HG03575 (cell line): ENCODE data around the gene ELK4.
"Not testable (repeated sequence)": the region's sequence is repeated elsewhere in the genome, so short reads cannot be mapped to it uniquely, and the experiment has no call there.

Experiments
- ATAC-seq: cut with Tn5 transposase; IDR thresholded peaks from one replicate; pipeline ENCODE4 v1.9.1; 2021; ENCODE audit not compliant: unreplicated experiment, insufficient number of reproducible peaks, low FRiP score; ENCODE audit errors: extremely low read depth

ELK4 gene

DNA sequence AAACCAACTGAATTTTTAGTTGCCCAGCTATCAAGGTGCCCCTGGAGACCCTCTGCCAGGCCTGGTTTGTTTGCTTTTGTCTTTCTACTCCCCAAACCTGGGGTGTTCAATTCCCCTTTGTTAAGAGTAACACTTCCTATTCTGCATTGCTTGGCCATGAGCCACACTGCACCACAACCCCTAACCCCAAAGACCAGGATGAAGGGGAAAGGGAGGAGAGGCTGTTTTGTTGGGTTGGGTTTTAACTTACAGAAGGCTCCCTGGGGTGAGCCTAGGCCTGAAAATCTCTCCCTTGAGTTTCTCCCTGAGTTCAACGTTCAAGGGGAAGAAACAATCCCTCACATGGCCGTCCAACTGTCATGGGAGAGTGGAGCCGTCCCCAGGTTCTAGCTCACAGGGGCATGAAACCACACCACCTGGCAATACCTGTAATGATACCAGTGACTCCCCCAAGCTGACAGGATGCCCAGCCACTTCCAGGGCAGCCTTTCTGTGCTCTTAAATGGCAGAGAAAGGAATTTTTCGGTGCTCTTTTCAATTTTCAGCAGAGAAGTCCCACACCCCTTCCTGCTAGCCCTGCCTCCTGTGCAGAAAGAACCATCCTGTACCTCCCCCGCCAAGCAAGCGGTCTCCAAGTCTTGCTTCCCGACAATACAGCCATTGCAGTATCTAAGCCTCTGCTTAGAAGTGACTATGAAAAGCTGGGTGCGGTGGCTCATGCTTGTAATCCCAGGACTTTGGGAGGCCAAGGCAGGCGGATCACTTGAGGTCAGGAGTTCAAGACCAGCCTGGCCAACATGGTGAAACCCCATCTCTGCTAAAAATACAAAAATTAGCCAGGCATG, 33.6 kb upstream of the ELK4 start:
- no peak for ATAC-seq

DNA sequence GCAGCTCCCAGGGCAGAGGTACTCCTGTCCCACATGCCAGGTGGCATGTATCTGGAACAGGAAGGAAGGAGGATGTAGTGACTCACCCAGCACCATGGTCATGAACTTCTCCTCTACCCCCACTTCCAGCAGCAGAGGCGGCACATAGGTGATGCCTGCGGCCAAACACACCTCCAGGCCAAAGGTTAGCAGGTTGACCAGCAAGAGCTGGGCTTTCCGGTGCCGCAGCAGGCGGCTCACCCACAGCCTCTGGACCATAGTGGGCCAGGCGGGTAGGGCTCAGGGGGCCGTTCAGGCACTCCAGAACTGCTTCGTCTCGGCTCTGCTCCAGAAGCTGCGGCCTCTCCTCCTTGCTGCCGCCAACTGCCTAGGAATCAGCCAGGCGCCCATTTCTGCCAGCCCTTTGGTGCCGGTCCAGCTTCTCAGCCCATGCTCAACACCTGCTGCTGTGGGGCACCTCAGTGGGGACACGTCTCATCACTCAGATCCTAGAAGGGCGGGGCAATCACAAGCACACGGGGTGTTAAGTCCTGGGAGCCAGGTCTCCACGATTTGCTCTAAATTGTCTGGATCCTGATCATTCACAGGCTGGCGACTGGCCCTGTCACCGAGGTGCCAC, 32.7 kb upstream of the ELK4 start:
- no peak for ATAC-seq

DNA sequence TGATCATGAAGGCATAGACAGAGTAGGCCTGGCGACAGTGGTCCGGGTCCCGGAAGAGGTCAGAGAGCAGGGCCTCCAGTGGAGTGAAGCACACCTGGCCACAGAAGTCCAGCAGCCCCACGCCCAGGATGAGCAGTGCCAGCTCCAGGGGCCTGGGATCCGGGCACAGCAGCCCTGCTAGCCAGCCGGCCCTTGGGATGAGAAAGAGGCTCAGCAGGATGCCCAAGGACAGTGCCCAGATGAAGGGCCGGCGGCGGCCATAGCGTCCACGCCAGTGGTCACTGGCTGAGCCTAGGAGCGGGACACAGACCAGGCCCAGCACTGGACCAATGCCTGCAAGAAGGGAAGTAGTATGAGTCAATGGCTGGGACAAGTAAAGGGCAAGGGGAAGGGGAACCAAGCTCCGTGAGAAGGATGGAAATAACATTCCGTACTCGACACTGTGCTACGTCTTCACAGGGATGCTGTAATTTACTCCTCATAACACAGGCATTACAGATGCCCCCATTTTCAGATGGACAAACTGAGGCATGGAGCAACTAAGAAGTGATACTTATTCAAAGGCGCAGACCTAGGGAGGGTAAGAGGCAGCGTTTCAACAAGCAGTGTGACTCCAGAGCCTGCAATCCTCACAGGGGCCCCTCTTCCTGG, 31.6 kb upstream of the ELK4 start:
- no peak for ATAC-seq

DNA sequence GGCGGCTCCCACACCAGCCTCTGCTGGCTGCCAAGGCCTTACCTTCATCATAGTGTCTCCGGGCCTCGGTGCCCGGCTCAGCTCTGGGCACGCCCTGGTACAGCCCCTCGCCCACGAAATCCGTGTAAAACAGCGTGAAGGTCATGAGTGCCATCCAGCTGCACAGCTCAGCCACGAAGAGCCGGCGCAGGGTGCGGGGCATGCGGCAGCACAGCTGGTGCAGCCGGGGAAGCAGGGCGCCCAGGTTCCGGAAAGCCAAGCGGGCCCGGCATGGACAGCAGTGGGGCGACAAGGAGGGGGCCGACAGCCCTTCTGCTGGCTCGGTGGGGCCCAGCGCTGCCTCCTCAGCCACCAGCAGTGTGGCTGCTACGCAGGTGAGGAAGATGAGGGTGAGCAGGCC, 31.0 kb upstream of the ELK4 start:
- ATAC-seq, result no peak

DNA sequence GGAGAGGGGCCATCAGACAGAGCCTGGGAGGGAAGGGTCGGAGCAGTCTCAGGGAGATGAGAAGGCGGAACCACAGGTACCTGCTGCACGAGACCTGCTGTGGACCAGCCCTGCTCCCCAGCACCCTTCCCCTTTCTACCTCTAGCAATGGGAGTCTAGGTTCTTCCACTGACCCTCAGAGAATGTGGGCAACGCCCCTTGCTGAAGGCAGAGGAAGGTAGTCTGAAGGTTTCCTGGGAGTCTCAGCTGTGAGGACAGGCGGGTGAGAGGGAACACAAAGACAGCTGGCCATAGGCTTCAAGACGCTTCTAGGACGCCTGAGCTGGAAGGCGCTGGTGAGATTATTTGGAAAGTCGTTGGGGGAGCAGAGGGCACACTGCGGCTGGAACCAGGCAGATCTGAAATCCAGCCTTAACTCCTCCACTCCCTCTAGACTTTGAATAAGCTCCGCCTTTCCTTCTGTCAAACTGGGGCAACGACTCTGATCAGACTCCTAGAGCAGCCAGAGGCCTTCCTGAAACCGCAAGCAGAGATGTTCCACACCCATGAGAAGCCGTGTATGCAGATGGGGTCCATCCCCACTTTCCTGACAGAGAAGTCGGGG, 30.4 kb upstream of the ELK4 start:
- ATAC-seq, result no peak

DNA sequence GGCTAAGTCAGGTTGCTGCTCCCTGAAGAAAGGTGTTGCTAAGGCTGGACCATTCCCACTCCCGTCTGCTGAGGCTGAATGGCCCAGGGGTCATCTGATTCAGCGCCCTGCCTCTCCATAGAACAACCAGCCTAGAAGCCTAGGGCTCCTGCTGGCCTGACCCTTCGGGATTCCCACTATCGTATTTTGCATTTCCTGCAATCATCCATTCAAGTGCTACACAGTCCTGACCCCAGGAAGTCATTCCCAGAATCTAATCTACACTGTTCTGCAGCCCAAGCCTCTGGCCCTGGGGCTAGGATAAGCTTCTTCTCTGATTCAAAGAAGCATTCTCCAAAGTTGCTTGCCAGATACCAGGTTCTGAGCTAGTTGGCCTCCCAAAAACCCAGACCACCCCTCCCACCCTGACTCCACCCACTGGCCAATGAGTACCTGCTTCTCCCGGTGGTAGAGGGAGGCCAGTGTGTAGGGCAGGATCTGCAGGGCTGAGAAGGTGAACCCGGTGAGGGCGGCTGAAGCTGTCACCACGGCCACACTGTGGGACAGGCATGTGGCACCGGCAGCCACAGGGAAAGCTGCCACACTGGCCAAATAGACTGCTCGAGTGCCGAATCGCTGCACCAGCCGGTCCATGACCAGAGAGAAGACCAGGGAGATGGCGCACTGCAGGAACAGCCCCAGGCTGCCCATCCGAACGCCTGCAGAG, 29.8 kb upstream of the ELK4 start:
- no peak for ATAC-seq

DNA sequence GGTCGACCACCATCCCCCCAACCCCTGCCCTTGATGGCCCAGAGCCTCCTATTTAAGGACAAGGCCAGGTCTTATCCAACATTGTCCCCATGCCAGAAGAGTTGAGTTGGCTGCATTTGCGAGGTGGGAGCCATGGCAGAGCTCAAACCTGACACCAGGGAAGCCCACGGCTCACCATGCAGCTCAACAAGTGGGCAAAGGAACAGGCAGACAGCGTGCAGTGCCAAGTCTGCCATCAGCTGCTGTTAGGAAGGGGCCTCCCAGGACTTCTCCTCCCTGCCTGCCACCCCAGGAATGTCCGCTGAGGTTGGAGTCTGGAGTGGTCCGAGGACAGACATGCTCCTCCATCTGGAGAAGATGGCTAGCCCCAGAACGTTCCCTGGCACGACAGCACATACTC, 28.6 kb upstream of the ELK4 start:
- no peak for ATAC-seq

DNA sequence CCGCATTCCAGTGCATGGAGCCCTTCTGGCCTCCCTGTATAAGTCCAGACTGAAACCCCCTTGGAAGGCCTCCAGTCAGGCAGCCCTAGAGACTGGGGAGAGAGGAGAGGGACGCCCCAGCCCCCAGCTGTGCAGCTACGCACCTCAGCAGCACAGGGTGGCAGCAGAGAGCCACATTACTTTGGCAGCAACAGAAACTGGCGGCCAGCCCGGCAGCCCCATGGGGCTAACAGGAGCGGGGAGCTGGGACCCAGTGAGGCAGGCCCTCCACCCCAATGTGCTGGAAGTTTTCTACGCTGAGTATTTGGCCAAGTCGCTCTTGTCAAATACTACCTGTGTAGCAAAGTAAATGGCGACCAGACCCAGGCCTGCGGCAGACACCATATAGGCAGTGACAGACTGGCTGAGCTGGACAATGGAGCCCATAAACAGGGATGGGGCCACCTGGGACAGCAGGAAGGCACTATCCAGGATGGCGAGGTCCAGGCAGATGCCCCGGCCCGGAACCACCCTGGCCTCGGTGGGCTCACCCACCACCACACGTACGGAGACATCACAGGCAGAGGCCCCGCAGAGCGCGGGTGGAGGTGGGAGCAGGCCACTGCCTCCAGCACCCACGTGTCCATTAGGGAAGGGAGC, 27.3 kb upstream of the ELK4 start:
- no peak for ATAC-seq

DNA sequence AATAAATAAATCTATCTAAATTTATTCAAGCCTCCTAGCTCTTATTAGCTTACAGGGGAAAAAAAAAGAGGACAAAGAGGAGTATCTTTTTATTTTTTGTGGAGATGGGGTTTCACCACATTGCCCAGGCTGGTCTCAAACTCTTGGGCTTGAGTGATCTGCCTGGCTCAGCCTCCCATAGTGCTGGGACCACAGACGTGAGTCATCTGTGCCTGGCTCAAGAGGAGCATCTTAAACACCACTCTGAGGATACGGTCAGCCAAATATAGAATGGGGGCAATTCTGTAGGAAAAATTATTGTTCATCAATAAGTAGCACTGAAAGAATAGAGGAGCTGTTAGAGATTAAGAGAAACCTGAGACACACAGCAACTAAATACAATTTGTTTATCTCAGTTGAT, 24.4 kb upstream of the ELK4 start:
- no peak for ATAC-seq

DNA sequence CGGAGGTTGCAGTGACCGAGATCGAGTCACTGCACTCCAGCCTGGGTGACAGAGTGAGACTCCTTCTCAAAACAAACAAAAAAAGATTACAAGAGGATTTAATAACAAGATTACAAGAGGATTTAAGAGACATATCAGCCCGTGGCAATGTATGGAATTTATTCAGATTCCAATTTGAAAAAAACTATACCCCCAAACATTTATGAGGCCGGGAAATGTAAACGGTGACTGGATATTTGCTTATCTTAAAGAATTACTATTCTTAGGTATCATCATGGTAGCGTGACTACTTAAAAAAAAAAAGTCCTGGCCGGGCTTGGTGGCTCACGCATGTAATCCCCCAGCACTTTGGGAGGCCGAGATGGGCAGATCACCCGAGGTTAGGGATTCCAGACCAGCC, 21.2 kb upstream of the ELK4 start:
- no peak for ATAC-seq

DNA sequence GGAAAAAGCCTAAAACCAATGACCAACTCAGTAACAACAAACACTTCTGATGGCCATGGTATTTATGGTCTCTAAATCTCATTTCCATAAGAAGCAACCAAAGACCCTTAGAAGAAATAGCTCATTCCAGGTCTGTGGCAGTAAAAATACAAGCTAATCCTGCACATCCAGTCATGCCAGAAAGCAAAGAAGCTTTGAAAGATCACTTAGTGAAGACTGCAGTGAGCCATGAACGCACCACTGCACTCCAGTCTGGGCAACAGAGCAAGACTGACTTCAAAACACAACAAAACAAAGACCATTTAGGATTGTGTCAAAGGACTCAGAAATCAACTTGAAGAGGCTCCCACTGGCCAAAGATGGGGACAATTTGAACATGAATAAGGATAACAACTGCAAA, 18.4 kb upstream of the ELK4 start:
- no peak for ATAC-seq

DNA sequence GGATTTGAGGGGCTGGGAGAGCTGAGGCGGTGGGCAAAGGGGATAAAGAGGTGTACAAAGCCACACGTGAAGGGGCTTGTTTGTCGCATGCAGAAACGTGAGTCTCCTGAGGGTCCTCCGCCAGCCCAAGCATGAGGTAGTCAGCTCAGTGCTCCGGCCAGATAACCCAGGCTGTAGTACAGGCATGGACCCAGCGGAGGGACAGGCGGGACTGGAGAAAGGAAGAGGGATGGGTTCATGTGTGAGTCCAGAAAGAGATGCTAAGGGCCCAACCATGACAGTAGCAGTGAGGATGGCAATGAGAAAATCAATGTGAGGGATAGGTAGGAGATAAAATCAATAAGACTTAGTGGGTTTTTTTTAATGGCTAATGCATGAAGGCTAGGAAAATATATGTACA, 13.7 kb upstream of the ELK4 start:
- no peak for ATAC-seq

DNA sequence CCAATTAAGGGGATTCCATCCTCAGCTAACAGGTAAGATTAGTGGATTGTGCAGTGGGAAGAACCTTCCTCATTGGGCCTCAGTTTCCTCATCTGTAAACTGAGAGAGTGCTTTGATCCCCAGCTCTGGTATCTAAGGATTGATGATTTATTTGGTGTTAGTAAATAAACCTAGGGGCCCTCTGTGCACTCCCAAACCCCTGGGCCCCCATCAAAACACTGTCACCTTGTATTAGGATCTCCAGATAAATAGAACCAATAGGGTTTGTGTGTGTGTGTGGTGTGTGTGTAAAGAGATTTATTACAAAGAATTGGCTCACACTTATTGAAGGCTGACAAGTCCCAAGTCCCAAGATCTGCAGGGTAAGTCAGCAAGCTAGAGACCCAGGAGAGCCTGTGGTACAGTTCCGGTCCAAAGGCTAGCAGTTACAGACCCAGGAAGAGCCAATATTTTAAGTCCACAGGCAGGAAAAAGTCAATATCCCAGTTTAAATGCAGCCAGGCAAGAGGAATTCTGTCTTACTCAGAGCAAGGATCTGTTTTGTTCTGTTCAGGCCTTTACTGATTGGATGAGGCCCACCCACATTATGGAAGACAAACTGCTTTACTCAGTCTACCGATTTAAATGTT, 11.0 kb upstream of the ELK4 start:
- ATAC-seq, result no peak

DNA sequence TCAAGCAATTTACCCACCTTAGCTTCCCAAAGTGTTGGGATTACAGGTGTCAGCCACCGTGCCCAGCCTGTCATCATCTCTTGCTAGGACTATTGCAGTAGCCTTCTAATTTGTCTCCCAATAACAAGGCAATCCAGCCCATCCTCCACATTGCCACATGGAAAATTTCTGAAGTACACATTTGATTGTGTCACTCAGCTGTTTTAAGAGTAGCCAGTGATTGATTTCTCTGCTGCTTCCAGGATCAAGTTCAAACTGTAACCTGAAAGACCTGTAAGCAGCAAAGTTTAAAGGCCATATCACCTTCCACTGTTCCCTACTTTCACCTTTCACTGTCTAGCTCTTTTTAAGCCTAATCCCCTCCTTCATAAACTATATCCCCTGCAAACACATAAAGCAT, 7.8 kb upstream of the ELK4 start:
- ATAC-seq, result no peak

DNA sequence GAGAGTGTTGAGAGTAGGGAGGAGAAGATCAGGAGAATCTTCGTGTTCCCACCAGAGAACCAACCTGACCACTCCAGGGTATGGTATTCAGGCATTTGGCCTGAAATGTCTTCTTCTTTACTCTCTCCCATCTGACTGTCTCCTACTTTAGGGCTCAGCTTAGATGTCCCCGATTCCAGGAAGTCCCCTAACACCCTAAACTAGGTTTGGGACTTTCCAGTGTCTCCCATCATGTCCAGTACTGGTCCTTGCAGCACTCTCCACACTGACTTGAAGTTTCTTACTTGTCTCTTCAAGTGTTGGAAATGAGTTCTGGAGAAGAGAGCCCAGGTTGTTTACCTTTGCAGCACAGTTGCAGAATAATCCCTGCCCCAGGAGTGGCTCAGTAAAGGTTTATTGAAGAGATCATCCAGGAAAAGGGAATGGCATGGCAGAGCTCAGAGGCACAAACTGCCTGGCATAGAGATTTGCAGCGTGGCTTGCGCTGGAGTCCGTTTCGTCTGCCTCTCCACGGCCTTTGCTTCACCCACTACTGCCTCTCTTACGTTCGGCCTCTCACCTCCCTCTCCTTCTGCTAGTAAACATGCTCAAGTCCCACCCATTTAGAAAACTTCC, 6.2 kb upstream of the ELK4 start:
- ATAC-seq, result no peak

DNA sequence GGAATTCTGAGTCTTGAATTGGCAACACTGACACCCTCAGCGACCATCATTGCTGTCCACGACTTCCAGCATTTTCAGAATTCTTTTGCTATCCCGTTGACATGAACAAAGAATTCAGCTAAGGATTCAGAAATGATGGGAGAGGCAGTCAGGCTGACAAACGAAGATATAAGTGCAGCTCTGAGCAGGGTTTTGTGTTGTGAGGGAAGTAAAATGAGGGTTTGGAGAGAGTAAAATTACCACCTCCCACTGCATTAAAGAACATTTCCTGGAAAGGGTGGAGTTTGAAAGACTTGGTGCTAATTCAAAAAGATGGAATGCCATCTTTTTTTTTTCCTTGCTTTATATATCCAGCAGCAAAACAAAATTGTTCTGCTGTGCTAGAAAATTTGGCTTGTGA, 4.9 kb upstream of the ELK4 start:
- no peak for ATAC-seq

DNA sequence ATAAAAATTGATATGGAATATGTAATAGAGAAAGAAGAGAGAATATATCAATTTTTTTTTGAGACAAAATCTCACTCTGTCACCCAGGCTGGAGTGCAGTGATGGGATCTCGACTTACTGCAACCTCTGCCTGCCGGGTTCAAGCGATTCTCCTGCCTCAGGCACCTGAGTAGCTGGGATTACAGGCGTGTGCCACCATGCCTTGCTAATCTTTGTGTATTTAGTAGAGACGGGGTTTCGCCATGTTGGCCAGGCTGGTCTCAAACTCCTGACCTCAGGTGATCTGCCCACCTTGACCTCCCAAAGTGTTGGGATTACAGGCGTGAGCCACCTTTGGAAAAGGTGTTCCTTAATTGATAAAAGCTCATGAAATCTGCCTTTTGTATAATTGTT, 4.3 kb upstream of the ELK4 start:
- ATAC-seq, result not testable (repeated sequence)

DNA sequence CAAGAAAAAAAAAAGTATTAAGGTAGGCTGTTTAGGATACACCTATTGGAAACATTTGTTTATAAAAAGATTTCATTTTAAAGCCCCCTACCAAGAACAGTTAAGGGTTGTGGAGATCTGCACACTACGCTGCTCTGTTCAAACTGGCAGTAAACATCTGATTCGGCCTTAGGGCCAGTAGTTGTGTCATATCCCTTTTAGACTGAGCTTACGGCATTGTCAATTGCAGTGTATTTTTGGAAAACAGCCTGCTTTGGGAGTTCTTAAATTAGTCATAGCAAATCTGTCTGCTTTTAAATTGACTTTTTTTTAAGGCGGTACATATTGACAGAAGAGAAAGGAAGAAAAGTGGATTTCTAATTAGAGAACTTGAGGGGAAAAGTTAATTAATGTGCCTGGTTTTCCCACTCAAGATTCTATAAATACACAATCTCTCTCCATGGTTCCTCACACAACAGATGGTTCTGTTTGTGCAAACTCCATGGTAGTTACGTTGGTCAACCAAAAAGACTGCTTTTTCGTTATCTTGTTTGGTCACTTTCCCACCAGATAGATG, 1.7 kb upstream of the ELK4 start:
- no peak for ATAC-seq
